DMS 273 (cell line): ENCODE data around the gene C5AR2.
A peak's percentile ranks its signal among the peaks of the same experiment; 100 is the strongest.
"Not testable (repeated sequence)": the region's sequence is repeated elsewhere in the genome, so short reads cannot be mapped to it uniquely, and the experiment has no call there.

Experiments
- DNase-seq: peaks from one replicate; lab custom pipeline; 2025; ENCODE audit not compliant: unreplicated experiment; lab: John Stamatoyannopoulos, UW

Gene C5AR2

GRCh38 chr19:47358936-47359335 lies 27.0 kb downstream of the C5AR2 start:
- DNase-seq, result no peak

GRCh38 chr19:47362321-47362720 lies 30.3 kb downstream of the C5AR2 start:
- no peak for DNase-seq

DNA sequence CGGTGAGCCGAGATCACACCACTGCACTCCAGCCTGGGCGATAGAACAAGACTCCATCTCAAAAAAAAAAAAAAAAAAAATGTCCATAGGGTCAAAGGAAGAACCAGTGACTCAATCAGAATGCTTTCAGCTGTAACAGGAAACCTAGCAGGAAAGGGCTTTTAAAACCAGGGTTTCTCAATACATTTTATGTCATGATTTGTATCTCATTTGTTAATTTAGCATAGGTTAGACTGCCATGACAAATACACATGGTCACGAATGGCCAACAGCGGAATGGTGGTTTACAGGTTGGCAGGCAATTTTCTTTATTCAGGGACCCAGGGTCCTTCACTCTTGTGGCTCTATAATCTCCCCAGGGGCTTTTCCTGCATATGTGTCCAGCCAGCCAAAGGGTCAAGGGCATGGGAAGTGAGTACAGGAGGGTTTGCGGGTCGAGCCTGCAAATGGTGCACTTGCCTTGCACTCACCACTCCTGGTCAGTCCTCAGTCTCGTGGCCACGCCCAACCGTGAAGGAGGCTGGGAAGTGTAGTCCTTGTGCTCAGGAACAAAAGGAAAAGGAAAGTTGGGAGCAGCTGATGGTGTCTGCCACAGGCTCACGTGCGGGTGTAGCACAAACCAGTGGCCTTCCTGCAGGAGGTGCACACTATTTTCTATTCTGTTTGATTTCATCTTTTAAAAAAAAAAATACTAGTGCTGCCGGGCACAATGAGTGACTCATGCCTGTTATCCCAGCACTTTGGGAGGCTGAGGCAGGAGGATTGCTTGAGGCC lies 32.0 kb downstream of the C5AR2 start:
- DNase-seq, result no peak

GRCh38 chr19:47365455-47365854 lies 33.5 kb downstream of the C5AR2 start:
- DNase-seq, result not testable (repeated sequence)

GRCh38 chr19:47370045-47370611 lies 38.2 kb downstream of the C5AR2 start:
- no peak for DNase-seq

DNA sequence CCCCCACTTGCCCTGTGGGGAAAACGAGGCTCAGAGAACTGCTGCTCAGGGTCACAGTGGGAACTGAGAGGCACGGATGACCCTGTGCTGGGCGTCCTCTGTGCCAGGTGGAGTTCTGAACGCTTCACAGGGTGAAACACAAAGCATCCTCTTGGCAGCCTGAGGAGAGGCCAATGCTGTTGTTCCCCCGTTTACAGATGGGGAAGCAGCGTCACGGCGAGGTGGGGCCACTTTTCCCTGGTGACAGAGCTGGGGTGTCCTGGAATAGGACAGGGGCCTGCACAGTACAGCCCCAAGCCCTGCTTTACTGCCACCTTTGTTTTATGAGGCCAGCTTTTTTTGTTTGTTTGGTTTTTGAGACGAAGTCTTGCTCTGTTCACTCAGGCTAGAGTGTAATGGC lies 39.3 kb downstream of the C5AR2 start:
- no peak for DNase-seq

GRCh38 chr19:47372603-47373002 lies 40.6 kb downstream of the C5AR2 start:
- DNase-seq, result no peak

GRCh38 chr19:47373246-47374240 lies 41.6 kb downstream of the C5AR2 start:
- no peak for DNase-seq

DNA sequence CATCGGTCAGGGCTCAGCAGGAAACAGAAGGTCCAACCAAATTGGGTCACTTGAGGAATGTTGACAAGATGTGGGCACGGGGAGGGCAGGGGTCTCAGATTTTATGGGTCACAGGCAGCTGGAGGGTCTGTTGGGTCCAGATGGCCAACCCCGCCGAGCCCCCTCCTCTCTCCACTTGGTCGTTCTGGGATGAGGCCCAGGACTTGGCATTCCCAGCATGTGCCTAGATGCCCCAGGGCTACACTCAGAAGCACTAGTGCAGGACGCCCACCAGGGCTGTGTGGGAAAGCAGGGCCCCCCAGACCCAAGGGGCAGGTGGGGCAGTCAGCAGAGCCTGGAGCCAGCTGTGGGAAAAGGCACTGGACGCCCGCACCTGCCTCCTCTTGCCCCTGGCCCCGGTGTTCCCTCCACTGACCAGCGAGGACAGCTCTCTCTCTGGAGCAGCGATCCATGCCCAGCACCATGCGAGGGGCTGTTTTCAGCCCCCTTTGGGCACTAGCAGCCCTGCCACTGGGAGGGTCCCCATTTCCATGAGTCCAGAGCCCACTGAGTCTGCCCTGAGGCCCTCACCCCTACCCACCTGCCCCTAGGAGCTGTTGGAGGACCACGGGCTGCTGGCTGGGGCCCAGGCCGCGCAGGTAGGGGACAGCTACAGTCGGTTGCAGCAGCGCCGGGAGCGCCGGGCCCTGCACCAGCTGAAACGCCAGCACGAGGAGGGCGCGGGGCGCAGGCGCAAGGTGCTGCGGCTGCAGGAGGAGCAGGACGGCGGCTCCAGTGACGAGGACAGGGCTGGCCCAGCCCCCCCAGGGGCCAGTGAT lies 43.1 kb downstream of the C5AR2 start:
- no peak for DNase-seq

GRCh38 chr19:47375694-47376588 lies 44.0 kb downstream of the C5AR2 start:
- no peak for DNase-seq

DNA sequence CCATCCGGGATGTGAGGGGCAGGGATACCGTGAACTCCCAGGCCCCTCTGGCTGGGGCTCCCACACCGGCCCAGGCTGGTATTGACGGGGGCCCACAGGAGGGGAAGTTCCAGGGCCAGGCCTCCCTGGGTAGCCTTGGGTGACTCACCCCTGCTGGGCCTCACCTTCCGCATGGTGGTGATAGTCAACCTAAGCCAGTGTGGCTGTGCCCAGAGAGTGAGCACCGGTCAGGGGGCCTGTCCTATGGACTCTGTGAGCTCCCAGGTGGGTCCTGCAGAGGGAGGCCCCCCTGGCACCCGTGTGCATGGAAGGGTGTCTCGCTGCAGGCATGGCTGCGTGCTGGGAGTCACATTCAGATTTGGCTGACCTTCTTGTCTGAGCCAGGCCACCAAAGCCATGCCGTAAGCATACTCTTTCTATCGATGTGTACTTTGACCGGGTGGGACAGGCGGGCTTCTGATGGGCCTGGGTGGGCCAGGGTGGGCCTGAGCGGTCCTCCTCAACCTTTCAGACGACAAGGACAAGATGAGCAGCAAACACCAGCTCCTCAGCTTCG lies 44.7 kb downstream of the C5AR2 start:
- no peak for DNase-seq

- DNase-seq, result peak; percentile 47
Measured at GRCh38 chr19:47377208-47377701, 45.3 kb downstream of the C5AR2 start.

GRCh38 chr19:47377801-47378200 lies 45.8 kb downstream of the C5AR2 start:
- DNase-seq, result peak; percentile 32

- no peak for DNase-seq
Measured at GRCh38 chr19:47378246-47378645, 46.3 kb downstream of the C5AR2 start.

DNA sequence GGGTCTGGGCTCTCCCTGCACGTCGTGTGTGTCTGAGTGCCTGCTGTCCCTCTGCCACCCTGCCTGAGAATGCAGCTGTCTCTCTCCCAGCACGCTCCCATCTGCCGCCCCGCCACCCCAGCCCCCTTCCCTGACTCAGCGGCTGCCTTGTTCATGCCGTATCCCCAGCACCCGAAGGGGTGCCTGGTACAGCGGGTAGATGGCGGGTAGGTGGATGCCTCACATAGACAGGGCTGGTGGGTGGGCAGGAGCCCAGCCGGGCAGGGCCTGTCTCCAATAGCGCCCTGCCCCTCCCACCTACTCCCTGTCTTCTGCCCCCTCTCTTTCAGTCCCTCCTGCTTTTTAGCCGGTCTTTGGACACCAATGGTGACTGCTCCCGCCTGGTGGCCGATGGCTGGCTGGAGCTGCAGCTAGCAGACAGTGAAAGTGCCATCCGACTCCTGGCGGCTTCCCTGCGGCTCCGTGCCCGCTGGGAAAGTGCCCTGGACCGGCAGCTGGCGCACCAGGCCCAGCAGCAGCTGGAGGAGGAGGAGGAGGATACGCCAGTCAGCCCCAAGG lies 47.5 kb downstream of the C5AR2 start:
- DNase-seq, result peak; percentile 86

GRCh38 chr19:47380559-47380958 lies 48.6 kb downstream of the C5AR2 start:
- DNase-seq, result no peak

GRCh38 chr19:47381121-47381520 lies 49.1 kb downstream of the C5AR2 start:
- no peak for DNase-seq

GRCh38 chr19:47381653-47382279 lies 49.8 kb downstream of the C5AR2 start:
- no peak for DNase-seq
